SK-N-SH treated with all-trans-retinoic acid at 6 μM for 48 hours (cell line): ENCODE results near the gene CGB8.

ENCODE experiments used
- ATAC-seq: fragments of 200-7000 bp; cut with Tn5 transposase; 3 replicates; pipeline ENCODE4 v1.9.1; 2020; ENCODE audit warnings: mild to moderate bottlenecking, moderate library complexity
- ARNTL ChIP-seq: fragments of 450-650 bp; formaldehyde crosslinking; IDR thresholded peaks from 2 replicates; pipeline ENCODE4 v1.5.0; 2020; ENCODE audit warnings: low read depth, mild to moderate bottlenecking, moderate library complexity, borderline replicate concordance
- BACH2 ChIP-seq: fragments of 250-450 bp; sonication (Bioruptor Pico); IDR thresholded peaks from 2 replicates; pipeline ENCODE4 v1.9.0; 2021; ENCODE audit warnings: mild to moderate bottlenecking, borderline replicate concordance
- GLIS3 ChIP-seq: fragments of 250-450 bp; sonication (Bioruptor Pico); IDR thresholded peaks from 2 replicates; pipeline ENCODE4 v1.5.0; 2020; ENCODE audit warnings: mild to moderate bottlenecking, moderate library complexity
- ISL1 ChIP-seq: fragments of 250-450 bp; sonication (Bioruptor Pico); IDR thresholded peaks from 2 replicates; pipeline ENCODE4 v2.1.2; 2022; ENCODE audit warnings: mild to moderate bottlenecking, moderate library complexity
- OSR1 ChIP-seq: fragments of 250-450 bp; sonication (Bioruptor Pico); IDR thresholded peaks from 2 replicates; pipeline ENCODE4 v1.8.0; 2022; ENCODE audit warnings: moderate library complexity, mild to moderate bottlenecking, inconsistent platforms
- PATZ1 ChIP-seq: fragments of 250-450 bp; sonication (Bioruptor Pico); IDR thresholded peaks from 2 replicates; pipeline ENCODE4 v1.8.0; 2020; ENCODE audit warnings: mild to moderate bottlenecking, moderate library complexity, borderline replicate concordance
- POU6F1 ChIP-seq: fragments of 250-450 bp; sonication (Bioruptor Pico); IDR thresholded peaks from 2 replicates; pipeline ENCODE4 v1.8.0; 2021; ENCODE audit warnings: low read depth, mild to moderate bottlenecking, moderate library complexity, borderline replicate concordance
- PPARA ChIP-seq: fragments of 250-450 bp; sonication (Bioruptor Pico); IDR thresholded peaks from 2 replicates; pipeline ENCODE4 v1.5.0; 2020; ENCODE audit warnings: mild to moderate bottlenecking, borderline replicate concordance
- RARB ChIP-seq: fragments of 250-450 bp; sonication (Bioruptor Pico); IDR thresholded peaks from 2 replicates; pipeline ENCODE4 v1.8.0; 2021; ENCODE audit warnings: mild to moderate bottlenecking, moderate library complexity
- SNAI2 ChIP-seq: fragments of 250-450 bp; sonication (Bioruptor Pico); IDR thresholded peaks from 2 replicates; pipeline ENCODE4 v1.5.0; 2020; ENCODE audit warnings: mild to moderate bottlenecking, moderate library complexity
- TCF4 ChIP-seq: fragments of 250-450 bp; sonication (Bioruptor Pico); IDR thresholded peaks from 2 replicates; pipeline ENCODE4 v1.8.0; 2021; ENCODE audit warnings: mild to moderate bottlenecking, moderate library complexity, borderline replicate concordance
- TOX ChIP-seq: fragments of 250-450 bp; sonication (Bioruptor Pico); IDR thresholded peaks from 2 replicates; pipeline ENCODE4 v1.8.0; 2021; ENCODE audit warnings: mild to moderate bottlenecking, moderate library complexity, borderline replicate concordance
- ZC3H10 ChIP-seq: fragments of 250-450 bp; sonication (Bioruptor Pico); IDR thresholded peaks from 2 replicates; pipeline ENCODE4 v1.5.1; 2021; ENCODE audit warnings: mild to moderate bottlenecking, moderate library complexity
- ZFP3 ChIP-seq: fragments of 250-450 bp; sonication (Bioruptor Pico); IDR thresholded peaks from 2 replicates; pipeline ENCODE4 v1.5.0; 2020; ENCODE audit warnings: mild to moderate bottlenecking, moderate library complexity
- ZFP30 ChIP-seq: fragments of 450-650 bp; formaldehyde crosslinking; IDR thresholded peaks from 2 replicates; pipeline ENCODE4 v1.5.0; 2022; ENCODE audit warnings: mild to moderate bottlenecking, moderate library complexity
- ZNF565 ChIP-seq: fragments of 450-650 bp; formaldehyde crosslinking; conservative IDR thresholded peaks from 2 replicates; pipeline ENCODE4 v1.5.0; 2020; ENCODE audit warnings: low read depth, mild to moderate bottlenecking, moderate library complexity
- ZNF70 ChIP-seq: fragments of 450-650 bp; formaldehyde crosslinking; IDR thresholded peaks from 2 replicates; pipeline ENCODE4 v1.5.0; 2020; ENCODE audit warnings: mild to moderate bottlenecking, moderate library complexity
- ZNF8 ChIP-seq: fragments of 450-650 bp; formaldehyde crosslinking; IDR thresholded peaks from 2 replicates; pipeline ENCODE4 v1.5.0; 2020; ENCODE audit warnings: mild to moderate bottlenecking, moderate library complexity
- TF ChIP-seq, protein P1 (sequence below): fragments of 250-450 bp; sonication (Bioruptor Pico); IDR thresholded peaks from 2 replicates; pipeline ENCODE4 v1.5.1; 2021; ENCODE audit warnings: mild to moderate bottlenecking, moderate library complexity
- TF ChIP-seq, protein P2 (sequence below): fragments of 250-450 bp; sonication (Bioruptor Pico); IDR thresholded peaks from 2 replicates; pipeline ENCODE4 v1.5.1; 2020; ENCODE audit warnings: low read depth, mild to moderate bottlenecking, moderate library complexity

CGB8 gene

GRCh38 chr19:49006905-49007304 lies 42.0 kb downstream of the CGB8 start:
- ATAC-seq: no peak
- TF ChIP-seq ISL1 (CRISPR knock-in tag) (no peak), PPARA (CRISPR knock-in tag) (no peak), TOX (CRISPR knock-in tag) (no peak), ZNF70 (CRISPR knock-in tag) (no peak), ARNTL (CRISPR knock-in tag) (no peak), SNAI2 (no peak), ZNF8 (CRISPR knock-in tag) (no peak), PATZ1 (CRISPR knock-in tag) (no peak), POU6F1 (CRISPR knock-in tag) (no peak), ZNF565 (CRISPR knock-in tag) (no peak), OSR1 (CRISPR knock-in tag) (no peak), GLIS3 (CRISPR knock-in tag) (no peak), ZC3H10 (CRISPR knock-in tag) (no peak), RARB (CRISPR knock-in tag) (no peak)
- TF ChIP-seq, protein P1, sequence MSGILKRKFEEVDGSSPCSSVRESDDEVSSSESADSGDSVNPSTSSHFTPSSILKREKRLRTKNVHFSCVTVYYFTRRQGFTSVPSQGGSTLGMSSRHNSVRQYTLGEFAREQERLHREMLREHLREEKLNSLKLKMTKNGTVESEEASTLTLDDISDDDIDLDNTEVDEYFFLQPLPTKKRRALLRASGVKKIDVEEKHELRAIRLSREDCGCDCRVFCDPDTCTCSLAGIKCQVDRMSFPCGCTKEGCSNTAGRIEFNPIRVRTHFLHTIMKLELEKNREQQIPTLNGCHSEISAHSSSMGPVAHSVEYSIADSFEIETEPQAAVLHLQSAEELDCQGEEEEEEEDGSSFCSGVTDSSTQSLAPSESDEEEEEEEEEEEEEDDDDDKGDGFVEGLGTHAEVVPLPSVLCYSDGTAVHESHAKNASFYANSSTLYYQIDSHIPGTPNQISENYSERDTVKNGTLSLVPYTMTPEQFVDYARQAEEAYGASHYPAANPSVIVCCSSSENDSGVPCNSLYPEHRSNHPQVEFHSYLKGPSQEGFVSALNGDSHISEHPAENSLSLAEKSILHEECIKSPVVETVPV (CRISPR knock-in tag): no peak

- ATAC-seq: no peak
- TF ChIP-seq TCF4 (CRISPR knock-in tag) (no peak), ZFP3 (peak; percentile 97), ISL1 (CRISPR knock-in tag) (no peak), POU6F1 (CRISPR knock-in tag) (no peak)
- TF ChIP-seq, protein P2, sequence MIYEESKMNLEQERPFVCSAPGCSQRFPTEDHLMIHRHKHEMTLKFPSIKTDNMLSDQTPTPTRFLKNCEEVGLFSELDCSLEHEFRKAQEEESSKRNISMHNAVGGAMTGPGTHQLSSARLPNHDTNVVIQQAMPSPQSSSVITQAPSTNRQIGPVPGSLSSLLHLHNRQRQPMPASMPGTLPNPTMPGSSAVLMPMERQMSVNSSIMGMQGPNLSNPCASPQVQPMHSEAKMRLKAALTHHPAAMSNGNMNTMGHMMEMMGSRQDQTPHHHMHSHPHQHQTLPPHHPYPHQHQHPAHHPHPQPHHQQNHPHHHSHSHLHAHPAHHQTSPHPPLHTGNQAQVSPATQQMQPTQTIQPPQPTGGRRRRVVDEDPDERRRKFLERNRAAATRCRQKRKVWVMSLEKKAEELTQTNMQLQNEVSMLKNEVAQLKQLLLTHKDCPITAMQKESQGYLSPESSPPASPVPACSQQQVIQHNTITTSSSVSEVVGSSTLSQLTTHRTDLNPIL (CRISPR knock-in tag): no peak
Observed at GRCh38 chr19:49004964-49005614, 43.8 kb downstream of the CGB8 start.

DNA sequence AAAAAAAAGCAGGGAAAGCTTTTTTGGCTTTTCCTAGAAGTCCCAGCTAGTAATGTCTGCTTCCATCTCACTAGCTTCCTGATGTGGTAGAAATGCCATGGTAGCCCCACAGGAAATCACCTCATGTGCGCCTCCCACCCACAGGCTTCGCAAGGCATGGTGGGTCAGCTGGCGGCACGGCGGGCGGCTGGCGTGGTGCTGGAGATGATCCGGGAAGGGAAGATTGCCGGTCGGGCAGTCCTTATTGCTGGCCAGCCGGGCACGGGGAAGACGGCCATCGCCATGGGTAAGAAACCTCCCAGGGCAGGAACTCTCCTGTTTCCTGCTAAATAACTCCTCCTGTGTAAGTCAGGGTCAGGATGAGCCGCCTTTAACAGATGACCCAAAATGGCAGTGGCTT lies 44.8 kb downstream of the CGB8 start:
- no peak for ATAC-seq
- TF ChIP-seq POU6F1 (CRISPR knock-in tag) (no peak), GLIS3 (CRISPR knock-in tag) (no peak), BACH2 (no peak), SNAI2 (no peak), PATZ1 (CRISPR knock-in tag) (no peak), PPARA (CRISPR knock-in tag) (no peak), ARNTL (CRISPR knock-in tag) (no peak), ZNF8 (CRISPR knock-in tag) (no peak), ZFP30 (CRISPR knock-in tag) (no peak), RARB (CRISPR knock-in tag) (no peak), OSR1 (CRISPR knock-in tag) (no peak), ZC3H10 (CRISPR knock-in tag) (no peak)
- TF ChIP-seq, protein P1 (CRISPR knock-in tag): no peak
